ENCODE results near the gene PPP4R3B. TPM values are rescaled to one million over a fixed set of nuclear protein-coding genes. Genes with fewer than 3 reads are reported as not detected.

PPP4R3B gene
- total and polyA plus RNA-seq, 2 donors (not counting 1 experiment from before 2014, with no cell fraction given) = 15.9 to 93.8 TPM

DNA sequence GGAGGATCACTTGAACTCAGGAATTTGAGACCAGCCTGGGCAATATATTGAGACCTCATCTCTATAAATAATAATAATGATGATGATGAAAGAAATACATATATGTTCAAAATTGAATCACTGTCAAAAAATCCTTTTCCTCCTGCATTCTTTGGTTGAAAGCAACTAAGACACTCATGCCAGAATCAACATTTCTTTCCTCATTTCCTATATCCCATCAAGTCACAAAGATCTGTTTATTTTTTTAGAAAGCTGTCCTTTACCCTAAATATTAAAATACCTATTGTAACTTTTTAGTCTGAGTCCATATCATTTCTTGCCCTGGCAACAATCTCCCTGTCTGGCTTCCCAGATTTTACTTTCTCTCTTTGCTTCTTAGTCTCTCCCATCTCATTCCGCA lies 31.8 kb upstream of the PPP4R3B start:
- Histone ChIP-seq H3K36me3 (replicated peaks in 1 of 2; ENCODE audit: control extremely low read depth in 1 of 2, control insufficient read depth in 1 of 2, extremely low read depth in 1 of 2, insufficient read depth in 2 of 2, low read length in 1 of 2) (peaks cover 8 to 21% of the 10 kb centered on the region in 2 experiments), H3K9ac (ENCODE audit: low read length) (no peak overlapping the region), H3K4me1 (ENCODE audit: control insufficient read depth in 2 of 2, insufficient read depth in 2 of 2, low read length in 2 of 2) (no peaks in the 10 kb centered on the region), H3K27me3 (replicated peaks in 1 of 4; ENCODE audit: control extremely low read depth in 1 of 4, control insufficient read depth in 3 of 4, insufficient read depth in 4 of 4, low read length in 3 of 4) (no peaks in the 10 kb centered on the region), H3K9me3 (ENCODE audit: control extremely low read depth in 1 of 3, control insufficient read depth in 2 of 3, insufficient read depth in 1 of 3, low read length in 2 of 3) (no peaks in the 10 kb centered on the region), H3K4me2 (replicated peaks; ENCODE audit: low read depth, low read length, poor library complexity, severe bottlenecking) (no peak overlapping the region), H4K20me1 (ENCODE audit: control insufficient read depth, insufficient read depth, low read length, poor library complexity, severe bottlenecking) (no peaks in the 10 kb centered on the region), H2AFZ (ENCODE audit: insufficient read depth, low read depth, low read length, poor library complexity, severe bottlenecking) (no peak overlapping the region), H3K79me2 (ENCODE audit: control insufficient read depth, insufficient read depth, low read length) (no peaks in the 10 kb centered on the region), H3K4me3 (ENCODE audit: control extremely low read depth in 1 of 5, extremely low read depth in 1 of 5, insufficient read depth in 1 of 5, low read depth in 2 of 5, low read length in 4 of 5) (no peak overlapping the region), H3K27ac (ENCODE audit: low read length in 2 of 2) (no peak overlapping the region)
- H3K4me1 Mint-ChIP-seq = no peaks in the 10 kb centered on the region
- intact Hi-C loops (cut with micrococcal nuclease) = no loop called here
- H3K27me3 Mint-ChIP-seq = no peaks in the 10 kb centered on the region
- DNase-seq = no peak
- POLR2A ChIA-PET = no interaction called here
- H3K4me3 Mint-ChIP-seq = no peak overlapping the region
- no peak for ATAC-seq (ENCODE audit: low read depth)
- TF ChIP-seq, protein P1, sequence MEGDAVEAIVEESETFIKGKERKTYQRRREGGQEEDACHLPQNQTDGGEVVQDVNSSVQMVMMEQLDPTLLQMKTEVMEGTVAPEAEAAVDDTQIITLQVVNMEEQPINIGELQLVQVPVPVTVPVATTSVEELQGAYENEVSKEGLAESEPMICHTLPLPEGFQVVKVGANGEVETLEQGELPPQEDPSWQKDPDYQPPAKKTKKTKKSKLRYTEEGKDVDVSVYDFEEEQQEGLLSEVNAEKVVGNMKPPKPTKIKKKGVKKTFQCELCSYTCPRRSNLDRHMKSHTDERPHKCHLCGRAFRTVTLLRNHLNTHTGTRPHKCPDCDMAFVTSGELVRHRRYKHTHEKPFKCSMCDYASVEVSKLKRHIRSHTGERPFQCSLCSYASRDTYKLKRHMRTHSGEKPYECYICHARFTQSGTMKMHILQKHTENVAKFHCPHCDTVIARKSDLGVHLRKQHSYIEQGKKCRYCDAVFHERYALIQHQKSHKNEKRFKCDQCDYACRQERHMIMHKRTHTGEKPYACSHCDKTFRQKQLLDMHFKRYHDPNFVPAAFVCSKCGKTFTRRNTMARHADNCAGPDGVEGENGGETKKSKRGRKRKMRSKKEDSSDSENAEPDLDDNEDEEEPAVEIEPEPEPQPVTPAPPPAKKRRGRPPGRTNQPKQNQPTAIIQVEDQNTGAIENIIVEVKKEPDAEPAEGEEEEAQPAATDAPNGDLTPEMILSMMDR (IDR thresholded peaks at IDR 0.05) = no peak
- no peak for TF ChIP-seq EZH2 (IDR thresholded peaks at IDR 0.05; ENCODE audit: borderline replicate concordance, insufficient read depth, low read depth, low read length, poor library complexity, severe bottlenecking)
- CTCF ChIA-PET = no interaction called here
- H3K9me3 Mint-ChIP-seq (ENCODE audit: insufficient read depth) = no peaks in the 10 kb centered on the region
- H3K27ac Mint-ChIP-seq = no peak overlapping the region
- 100% methylated on average over 1 of the region's 1 CpG for WGBS (ENCODE audit: insufficient coverage)

GRCh38 chr2:55636831-55637230 lies 19.4 kb upstream of the PPP4R3B start:
- H2AFZ ChIP-seq (ENCODE audit: insufficient read depth, low read depth, low read length, poor library complexity, severe bottlenecking) = no peak overlapping the region
- Mint-ChIP-seq H3K4me1 (peaks cover 3% of the 10 kb centered on the region), H3K9me3 (ENCODE audit: insufficient read depth) (no peaks in the 10 kb centered on the region), H3K4me3 (no peak overlapping the region), H3K27me3 (no peaks in the 10 kb centered on the region), H3K27ac (no peak overlapping the region)
- ChIA-PET CTCF (no interaction called here), POLR2A (no interaction called here)
- no peak overlapping the region for H3K4me2 ChIP-seq (replicated peaks; ENCODE audit: low read depth, low read length, poor library complexity, severe bottlenecking)
- H3K36me3 ChIP-seq (replicated peaks in 1 of 2; ENCODE audit: control extremely low read depth in 1 of 2, control insufficient read depth in 1 of 2, extremely low read depth in 1 of 2, insufficient read depth in 2 of 2, low read length in 1 of 2) = peaks cover 6 to 31% of the 10 kb centered on the region in 2 experiments
- no peaks in the 10 kb centered on the region for H3K27me3 ChIP-seq (replicated peaks in 1 of 4; ENCODE audit: control extremely low read depth in 1 of 4, control insufficient read depth in 3 of 4, insufficient read depth in 4 of 4, low read length in 3 of 4)
- intact Hi-C loops (cut with micrococcal nuclease) = no loop called here
- peaks cover 4% of the 10 kb centered on the region for H3K79me2 ChIP-seq (ENCODE audit: control insufficient read depth, insufficient read depth, low read length)
- WGBS (ENCODE audit: insufficient coverage) = no CpG with 5 or more reads among the region's 3 CpGs
- H3K4me1 ChIP-seq (ENCODE audit: control insufficient read depth in 2 of 2, insufficient read depth in 2 of 2, low read length in 2 of 2) = no peaks in the 10 kb centered on the region
- H3K4me3 ChIP-seq (ENCODE audit: control extremely low read depth in 1 of 5, extremely low read depth in 1 of 5, insufficient read depth in 1 of 5, low read depth in 2 of 5, low read length in 4 of 5) = no peak overlapping the region
- no peak for TF ChIP-seq EZH2 (IDR thresholded peaks at IDR 0.05; ENCODE audit: borderline replicate concordance, insufficient read depth, low read depth, low read length, poor library complexity, severe bottlenecking)
- TF ChIP-seq, protein P1 (IDR thresholded peaks at IDR 0.05) = no peak
- DNase-seq (no peak), ATAC-seq (ENCODE audit: low read depth) (no peak)
- H3K9me3 ChIP-seq (ENCODE audit: control extremely low read depth in 1 of 3, control insufficient read depth in 2 of 3, insufficient read depth in 1 of 3, low read length in 2 of 3) = no peaks in the 10 kb centered on the region
- H3K27ac ChIP-seq (ENCODE audit: low read length in 2 of 2) = no peak overlapping the region
- no peak overlapping the region for H3K9ac ChIP-seq (ENCODE audit: low read length)
- no peaks in the 10 kb centered on the region for H4K20me1 ChIP-seq (ENCODE audit: control insufficient read depth, insufficient read depth, low read length, poor library complexity, severe bottlenecking)

Measured in B cell (primary cell).